Bone marrow (tissue), 2 donors: ENCODE data around the gene ATAD3C.
A peak's percentile ranks its signal among the peaks of the same experiment; 100 is the strongest.

Experiments used
- DNase-seq, 2 donors: peaks; one replicate each; lab custom pipeline; 2025; lab: John Stamatoyannopoulos, UW

The ATAD3C gene

DNA sequence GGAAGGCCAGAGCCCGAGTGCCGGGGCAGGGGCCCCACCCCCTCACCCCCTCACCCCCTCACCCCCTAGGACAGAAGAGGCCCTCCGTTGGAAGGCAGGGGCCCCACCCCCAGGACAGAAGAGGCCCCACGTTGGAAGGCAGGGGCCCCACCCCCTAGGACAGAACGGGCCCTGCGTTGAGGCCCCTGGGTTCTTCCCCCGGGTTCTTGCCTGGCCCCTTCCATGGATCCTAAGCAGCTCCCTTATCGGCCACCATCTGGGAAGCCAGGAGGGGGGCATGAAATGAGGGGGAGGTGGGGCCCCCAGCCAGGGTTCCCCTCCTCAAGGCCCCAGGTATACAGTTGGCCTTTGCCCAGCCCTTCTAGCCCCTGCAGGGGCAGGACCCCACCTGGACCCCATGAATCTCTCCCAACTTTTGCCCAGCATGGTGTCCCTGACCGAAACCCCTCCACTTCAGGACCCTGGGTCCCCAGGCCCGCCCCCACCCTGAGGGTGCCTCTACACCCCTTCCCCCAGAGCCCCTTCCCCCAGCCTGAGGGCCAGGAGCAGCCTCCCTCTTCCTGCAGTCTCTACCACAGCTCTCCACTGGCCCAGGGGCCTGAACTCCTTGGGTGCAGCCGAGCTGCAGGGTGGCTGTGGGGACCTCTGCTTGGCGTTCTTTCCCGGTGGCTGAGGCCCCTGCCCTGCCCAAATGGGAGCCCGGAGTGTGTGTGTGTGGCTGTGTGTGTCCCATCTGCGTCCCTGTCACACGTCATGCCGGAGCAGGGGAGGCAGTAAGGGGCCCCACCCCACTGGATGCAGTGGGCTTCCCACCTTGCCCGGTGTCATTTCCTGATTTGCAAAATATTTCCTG lies 18.3 kb upstream of the ATAD3C start:
- DNase-seq, result no peak

DNA sequence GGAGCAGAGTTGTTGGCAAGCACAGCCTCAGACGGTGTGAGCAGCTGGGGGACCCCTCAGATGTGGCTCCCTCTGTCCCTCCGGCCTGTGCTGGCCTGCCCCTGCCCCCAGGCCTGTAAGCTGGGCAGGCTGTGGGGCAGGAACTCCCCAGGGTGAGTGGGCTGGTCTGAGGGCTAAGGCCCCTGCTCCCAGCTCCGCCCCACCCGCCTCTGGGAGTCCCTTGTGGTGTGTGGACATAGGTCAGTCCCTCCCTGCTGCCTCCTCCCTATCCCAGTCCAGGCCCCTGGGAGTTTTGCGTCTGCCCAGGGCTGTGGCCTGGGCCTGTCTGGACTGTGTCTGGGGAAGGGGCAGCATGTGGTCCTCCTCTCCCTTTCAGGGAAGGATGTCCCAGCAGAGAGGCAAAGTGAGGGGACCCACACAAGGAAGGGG lies 17.6 kb upstream of the ATAD3C start:
- no peak for DNase-seq

DNA sequence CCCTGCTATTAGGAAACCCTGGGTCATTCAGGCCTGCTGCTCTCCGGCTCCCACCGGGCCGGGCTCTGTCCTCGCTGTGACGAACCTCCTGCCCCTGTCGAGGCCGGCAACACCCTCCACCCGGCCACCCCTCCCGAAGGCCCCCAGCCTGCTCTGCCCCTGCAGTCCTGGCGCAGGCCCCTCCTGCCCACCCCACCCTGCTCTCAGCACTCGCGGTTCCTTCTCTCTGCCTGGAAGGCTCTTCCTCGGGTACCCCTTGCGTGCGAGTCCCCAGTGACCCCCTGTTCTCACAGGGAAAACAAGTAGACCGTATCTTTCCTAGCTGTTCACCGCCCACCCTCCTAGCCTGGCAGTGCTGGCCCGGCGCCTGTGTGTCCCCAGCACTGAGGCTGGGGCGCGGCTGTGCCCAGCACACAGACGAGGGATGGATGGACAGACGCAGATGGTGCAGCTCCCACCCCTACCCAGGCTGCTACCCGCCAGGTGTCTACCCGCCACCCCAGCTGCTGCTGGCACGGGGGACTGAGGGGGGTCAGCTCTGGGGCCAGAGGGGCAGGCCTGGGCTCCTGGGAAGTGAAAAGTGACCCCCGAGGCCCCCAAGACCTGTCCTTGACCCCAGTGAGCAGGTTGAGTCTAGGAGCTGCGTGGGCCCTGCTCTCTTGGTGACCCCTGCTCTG lies 17.1 kb upstream of the ATAD3C start:
- DNase-seq, result no peak

DNA sequence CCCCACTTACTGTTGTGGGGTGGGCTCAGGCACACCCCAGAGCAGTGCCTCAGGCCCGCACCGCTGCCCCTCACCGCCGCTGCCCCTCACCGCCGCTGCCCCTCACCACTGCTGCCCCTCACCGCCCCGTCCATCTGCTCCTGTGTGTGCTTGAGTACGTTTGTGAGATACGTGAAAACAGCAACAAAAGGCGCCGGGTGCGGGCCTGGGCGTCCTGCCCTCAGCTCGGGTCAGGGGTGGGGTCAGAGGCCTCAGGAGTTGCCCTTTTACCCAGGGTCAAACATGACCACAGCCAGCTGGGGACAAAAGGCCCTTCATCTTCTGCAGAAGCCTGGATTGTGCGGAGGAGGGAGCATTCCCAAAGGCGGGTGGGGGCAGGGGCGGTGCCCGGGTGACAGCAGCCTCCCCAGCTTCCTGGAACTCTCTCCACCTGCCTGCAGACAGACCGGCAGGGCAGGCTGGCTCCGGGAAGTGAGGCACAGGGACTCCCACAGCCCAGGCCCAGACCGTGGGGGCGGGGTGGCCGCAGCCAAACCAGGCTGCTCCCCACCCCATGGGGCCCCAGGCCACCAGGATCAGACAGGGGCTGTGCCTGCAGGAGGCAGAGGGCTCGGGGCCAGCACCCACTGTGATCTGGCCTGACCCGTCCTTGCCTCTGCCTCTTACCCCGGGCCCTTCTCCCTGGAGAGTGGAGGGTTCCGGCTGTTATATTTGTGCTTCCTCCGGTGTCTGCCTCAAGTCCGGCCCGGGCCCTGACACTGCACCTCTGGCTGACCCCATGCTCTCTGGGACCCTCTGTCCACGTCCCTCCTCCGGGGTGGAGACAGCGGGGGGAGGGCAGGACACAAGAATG lies 16.3 kb upstream of the ATAD3C start:
- DNase-seq, result no peak

DNA sequence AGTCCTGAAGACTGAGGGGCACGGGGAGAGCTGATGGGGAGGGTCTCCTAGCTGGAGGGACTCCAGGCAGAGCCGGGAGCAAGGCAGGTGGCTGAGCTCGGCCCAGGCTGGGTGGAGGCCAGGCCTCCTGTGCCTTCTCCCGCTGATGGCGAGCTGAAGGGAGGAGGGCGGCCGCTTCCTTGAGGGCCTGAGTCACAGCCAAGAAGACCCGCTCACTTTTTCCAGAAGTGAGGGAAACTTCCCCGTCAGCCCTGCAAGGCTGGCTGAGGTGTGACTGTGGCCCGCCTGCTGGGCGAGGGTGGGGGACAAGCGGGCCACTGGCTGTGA lies 15.7 kb upstream of the ATAD3C start:
- peak; percentile 33 to 38 for DNase-seq

DNA sequence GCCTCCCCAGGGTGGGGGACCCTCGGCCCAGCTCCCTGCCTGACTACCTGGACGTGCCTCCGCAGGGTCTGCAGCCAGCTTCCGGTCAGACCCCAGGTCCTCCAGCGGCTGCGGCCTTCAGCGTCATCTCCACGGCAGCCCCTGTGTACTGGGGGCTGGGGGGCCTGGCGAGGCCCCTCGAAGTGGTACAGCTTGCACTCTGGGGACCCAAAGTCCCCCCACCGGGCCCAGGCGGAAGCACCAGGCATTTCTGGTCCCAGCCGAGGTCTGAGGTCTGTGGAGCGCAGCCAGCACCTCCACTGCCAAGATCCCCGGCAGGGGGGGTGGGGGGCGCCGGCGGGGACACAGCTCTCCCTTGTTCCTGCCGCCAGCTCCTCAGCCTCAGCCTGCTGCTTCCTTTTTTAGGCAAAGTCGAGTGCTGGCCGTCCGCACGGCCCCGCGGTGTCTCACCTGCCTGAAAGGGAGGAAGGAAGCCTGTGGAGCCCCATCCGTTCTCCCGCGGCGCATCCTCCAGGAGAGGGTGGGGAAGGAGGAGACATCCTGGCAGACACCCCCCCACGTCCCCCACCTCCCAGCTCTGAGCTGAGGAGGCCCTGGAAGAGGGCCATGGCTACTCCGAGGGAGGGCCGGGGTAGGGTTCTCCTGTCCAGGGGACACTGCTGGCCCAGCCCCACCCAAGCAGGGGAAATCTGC lies 15.2 kb upstream of the ATAD3C start:
- DNase-seq, result peak in 1 of 2 donors; percentile 44

DNA sequence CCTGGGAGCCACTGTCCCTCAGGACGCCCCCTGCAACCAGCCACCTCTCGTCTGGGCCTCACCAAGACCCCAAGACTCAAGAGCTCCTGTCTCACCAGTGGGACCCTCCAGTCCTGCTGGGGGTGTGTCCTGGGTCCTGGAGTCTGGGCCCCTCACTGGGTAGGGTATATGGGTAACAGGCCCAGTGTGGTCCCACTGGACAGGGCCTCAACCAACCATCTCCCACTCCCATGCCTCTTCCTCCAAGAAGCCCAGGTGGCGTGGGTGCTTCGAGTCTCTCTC lies 14.7 kb upstream of the ATAD3C start:
- DNase-seq, result no peak

DNA sequence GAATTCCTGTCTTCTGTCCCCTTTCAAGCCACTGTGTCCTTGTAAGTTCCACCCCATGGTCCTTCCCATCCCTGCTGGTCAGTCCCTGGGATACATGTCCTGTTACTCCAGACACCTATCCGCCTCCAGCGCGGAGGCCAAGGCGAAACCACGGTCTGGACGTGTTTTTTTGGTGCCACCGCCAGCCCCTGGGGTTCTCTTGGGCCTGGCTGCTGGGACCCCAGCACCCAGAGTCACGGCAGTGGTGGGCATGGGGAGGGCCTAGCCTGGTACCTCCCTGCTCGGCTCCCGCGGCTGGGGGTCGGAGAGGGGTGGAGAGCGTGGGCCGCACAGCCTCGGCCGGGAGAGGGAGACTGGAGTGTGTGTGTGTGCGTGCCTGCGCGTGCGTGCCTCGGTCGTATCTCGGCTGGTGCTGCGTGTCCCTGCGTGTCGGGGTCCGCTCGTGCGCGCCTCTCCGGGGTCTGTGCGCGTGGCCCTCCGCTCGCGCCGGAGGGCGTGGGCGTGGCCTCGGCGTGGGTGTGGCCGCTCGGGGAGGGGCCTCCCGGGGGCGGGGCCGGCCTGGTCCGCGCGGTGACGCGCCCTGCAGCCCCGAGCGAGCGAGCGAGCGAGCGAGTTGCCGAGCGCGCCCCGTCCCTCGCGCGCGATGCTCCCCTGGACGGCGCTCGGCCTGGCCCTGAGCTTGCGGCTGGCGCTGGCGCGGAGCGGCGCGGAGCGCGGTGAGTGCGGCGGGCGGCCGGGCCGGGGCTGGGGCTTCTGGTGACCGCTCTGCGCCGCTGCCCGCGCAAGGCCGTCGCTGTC lies 14.2 kb upstream of the ATAD3C start, which contains the start of gene VWA1:
VWA1 (plus strand) TSS at position 585 of the 798 bp plus-strand sequence; CDS start at position 644, 59 bp downstream.
- DNase-seq, result no peak

DNA sequence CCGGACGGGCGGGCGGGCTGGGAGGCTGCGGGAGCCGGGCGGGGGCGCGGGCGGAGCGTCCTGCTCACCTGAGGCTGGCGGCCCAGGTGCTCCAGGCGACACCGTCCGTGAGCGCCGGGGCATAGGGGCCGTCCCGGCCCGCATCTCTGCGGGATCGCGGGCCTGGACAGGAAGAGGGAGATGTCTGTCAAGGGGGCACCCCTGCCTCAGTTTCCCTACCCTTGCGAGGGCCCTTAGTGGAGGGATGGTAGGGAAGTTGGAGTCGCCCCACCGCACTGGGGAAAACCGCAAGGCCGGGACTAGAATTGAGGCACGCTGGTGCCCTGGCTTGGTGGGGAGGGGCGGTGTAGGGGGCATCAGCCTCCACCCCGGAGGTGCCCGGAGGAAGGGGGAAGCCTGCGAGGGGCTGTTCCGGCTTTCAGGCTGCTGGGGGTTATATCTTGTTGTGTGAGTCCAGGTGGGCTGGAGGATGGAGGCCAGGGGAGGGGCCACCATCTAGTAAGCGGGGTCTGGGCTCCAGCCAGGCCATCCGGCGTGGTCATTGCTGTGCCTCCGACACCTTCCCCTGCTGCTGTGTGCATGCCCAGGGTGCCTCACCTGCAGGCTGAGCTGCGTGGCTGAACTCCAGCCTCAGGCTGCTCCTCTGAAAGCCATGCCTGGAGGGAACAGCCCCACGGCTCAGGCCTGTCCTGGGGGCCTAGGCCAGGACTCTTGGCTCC lies 13.4 kb upstream of the ATAD3C start:
- no peak for DNase-seq

DNA sequence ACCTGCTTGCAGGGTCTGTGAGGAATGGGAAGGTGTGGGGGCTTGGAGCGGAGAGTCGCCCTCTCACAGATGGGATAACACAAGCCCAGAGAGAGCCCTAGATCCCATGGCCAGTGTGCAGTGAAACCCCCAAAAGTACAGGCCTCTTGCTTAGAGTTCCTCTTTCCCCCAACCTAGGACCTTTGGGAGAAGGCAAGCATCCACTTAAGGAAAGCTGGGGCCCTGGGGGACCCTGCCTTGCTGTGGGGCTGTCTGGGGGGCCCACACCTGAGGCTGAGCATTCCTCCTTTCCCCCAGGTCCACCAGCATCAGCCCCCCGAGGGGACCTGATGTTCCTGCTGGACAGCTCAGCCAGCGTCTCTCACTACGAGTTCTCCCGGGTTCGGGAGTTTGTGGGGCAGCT lies 12.9 kb upstream of the ATAD3C start:
- DNase-seq, result no peak

DNA sequence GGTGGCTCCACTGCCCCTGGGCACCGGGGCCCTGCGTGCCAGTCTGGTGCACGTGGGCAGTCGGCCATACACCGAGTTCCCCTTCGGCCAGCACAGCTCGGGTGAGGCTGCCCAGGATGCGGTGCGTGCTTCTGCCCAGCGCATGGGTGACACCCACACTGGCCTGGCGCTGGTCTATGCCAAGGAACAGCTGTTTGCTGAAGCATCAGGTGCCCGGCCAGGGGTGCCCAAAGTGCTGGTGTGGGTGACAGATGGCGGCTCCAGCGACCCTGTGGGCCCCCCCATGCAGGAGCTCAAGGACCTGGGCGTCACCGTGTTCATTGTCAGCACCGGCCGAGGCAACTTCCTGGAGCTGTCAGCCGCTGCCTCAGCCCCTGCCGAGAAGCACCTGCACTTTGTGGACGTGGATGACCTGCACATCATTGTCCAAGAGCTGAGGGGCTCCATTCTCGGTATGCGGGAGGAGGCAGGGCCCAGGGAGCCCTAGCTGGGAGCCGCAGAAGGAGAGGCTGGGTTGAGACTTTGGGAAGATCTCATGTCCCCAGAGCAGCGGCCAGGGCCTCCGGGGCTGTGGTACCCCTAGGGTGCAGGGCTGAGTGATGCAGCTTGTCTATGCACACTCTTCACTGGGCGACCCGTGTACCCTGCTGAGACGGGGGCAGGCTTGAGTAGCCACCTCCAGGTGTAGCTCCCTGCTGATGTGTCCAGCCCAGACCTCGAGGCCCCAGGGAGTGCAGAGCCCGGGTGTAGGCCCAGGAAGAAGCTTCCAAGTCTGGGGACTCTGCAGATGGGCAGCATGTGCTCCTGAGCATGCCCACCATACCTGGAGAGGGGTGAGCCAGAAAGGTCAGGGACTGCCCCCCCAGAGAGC lies 12.2 kb upstream of the ATAD3C start:
- no peak for DNase-seq

DNA sequence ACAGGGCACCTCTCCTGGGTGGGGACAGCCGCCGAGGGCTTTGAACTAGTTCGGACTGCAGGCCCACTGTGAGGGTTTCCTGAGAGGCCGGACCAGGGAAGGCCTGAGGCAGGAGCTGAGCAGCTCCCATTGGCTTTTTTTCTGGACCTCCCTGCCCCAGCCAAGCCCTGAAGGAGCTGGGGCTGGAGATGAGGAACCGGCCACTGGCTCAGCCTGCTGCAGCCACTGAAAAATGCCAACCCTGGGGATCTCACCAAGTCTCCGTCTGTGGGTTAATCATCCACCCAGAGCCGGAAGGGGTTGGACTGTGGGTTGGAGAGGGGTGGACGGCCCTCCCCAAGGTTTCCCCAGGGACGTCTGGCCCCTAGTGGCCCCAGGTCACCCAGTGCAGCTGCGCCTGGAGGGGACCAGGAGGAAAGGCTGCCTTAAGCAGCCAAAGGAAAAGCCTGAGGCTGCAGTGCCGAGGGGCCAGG lies 11.5 kb upstream of the ATAD3C start:
- no peak for DNase-seq

DNA sequence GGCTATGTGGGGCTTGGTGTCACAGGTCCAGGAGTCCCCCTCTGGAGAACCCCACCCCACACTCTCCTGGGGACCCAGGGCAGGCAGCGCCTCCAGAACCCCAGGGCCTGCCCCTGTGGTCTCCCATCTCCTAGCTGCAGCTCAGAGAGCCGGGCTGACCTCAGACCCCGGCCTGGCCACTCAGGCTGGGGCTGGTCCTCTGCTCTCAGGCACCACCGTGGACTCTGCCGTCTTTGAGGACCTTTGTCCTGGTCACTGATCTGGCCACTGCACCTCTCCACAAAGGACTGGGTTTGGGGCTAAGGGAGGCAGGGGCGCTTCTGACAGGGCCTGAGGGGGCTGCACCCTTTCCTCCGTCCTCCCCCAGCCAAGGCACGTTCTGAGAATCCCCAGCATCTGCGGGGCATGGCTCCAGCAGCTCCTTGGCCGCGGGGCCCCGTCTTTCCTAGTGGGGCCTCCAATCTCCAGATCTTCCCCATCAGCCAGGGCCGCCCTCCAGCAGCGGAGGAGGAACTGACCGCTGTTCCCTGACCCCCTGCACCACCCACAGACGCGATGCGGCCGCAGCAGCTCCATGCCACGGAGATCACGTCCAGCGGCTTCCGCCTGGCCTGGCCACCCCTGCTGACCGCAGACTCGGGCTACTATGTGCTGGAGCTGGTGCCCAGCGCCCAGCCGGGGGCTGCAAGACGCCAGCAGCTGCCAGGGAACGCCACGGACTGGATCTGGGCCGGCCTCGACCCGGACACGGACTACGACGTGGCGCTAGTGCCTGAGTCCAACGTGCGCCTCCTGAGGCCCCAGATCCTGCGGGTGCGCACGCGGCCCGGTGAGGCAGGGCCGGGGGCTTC lies 10.7 kb upstream of the ATAD3C start:
- DNase-seq, result no peak

DNA sequence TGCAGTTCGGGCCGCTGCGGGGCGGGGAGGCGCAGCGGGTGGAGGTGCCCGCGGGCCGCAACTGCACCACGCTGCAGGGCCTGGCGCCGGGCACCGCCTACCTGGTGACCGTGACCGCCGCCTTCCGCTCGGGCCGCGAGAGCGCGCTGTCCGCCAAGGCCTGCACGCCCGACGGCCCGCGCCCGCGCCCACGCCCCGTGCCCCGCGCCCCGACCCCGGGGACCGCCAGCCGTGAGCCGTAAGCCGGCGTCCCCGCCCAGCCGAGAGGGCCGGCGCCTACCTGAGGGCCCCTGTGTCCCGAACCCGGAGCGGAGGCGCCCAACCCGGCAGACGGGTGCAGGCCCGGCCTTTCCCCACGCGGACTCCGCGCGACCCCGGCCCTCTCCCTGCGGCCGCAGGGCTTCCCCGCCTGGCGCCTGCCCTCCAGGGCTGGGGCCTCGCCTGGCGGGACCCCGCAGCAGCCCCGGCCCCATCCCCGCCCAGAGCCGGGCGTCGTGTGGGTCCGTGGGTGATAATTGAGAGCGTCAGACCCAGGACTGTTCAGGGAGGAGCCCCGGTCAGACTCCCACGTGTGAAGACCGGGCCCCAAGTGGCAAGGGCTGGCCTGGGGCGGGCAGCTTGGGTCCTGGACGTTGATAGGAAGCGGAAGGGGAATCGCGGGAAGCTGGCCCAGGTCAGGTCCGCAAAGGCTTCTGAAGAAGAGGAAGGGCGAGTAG lies 9.8 kb upstream of the ATAD3C start:
- DNase-seq, result no peak

DNA sequence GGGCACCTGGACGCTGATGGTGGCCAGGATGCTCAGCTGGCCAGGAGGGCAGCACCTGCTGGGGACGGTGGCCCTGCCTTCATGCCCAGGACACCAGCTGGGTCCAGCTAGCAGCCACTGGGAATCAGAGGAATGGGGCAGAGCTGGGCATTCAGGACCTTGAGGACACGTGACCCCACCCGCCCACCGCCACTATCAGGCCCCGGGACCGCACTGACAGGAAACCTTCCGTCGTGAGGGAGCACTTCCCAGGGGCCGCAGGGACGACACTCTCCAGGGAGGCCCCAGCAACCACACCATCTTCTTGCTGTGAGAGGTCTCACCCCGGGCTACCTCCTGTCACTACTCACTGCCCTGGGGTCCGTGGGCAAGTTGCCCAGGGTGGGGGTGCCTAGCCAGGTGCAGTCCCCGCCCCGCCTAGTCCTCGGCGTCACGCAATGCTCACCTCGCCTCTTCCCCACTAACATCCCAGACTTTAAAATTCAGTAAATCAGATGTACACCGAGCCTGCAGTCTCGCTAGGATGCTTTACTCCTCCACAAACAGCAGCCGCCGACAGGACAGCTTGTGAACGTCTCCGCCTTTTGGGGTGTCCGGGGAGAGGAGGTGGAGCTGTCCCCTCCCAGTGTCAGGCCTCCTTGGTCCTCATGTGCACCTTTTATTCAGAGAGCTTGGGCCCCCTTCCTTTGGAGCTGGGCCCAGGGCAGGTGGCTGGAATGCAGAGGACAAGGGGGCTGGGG lies 9.1 kb upstream of the ATAD3C start:
- no peak for DNase-seq

DNA sequence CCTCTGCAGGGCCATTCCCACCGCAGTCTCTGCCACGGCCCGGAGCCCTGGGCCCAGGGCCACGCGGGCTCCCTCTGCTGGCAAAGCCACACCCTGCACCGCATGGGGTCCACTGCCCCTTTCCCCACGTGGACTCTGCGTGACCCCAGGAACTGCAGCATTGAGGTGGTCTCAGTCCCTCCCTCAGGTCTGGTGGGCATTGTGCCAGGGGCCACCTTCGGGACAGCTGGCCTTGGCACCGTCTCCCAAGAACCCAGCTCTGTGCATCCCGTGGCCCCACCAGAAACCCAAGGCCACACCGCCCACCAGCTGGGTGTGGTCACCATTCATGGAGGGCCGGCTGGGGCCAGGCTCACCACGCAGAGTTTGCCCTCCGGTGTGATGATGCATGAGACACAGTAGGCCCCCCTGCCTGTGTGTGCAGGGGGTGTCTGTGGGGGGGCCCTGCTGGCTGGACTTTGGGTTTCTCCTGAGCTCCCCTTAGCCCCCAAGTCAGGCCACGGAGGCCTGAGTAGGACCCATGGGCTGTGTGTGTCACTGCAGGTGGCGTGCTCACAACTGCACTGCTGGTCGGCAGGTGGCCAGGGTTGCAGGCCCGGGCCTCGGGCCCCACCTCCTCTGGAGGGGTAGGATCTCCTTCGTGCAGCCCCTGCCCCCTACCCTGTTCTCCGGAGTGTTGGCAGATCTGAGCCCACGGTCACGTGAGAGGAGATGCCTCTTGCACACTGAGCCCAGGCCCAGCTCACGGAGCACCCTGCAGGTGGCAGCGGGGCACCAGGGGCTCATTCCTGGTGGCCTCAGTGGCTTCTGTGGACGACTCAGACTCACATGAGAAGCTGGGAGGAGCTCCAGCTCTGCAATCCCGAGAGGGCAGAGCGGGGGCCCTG lies 8.2 kb upstream of the ATAD3C start:
- peak; percentile 13 to 16 for DNase-seq
